ENCODE measurements around the gene PCCB. TPM values are rescaled to one million over a fixed set of nuclear protein-coding genes. Genes with fewer than 3 reads are reported as not detected.

Gene PCCB
- total and polyA plus RNA-seq, 2 donors (not counting 1 experiment from before 2014, with no cell fraction given), result 12.1 to 15.5 TPM

GRCh38 chr3:136283627-136284026 lies 33.5 kb downstream of the PCCB start:
- H2AFZ ChIP-seq (ENCODE audit: insufficient read depth, low read depth, low read length, poor library complexity, severe bottlenecking), result no peak overlapping the region
- ATAC-seq (ENCODE audit: low read depth) (no peak), DNase-seq (no peak)
- H3K27ac Mint-ChIP-seq, result no peak overlapping the region
- H3K4me1 Mint-ChIP-seq, result peaks cover 22% of the 10 kb centered on the region
- no peaks in the 10 kb centered on the region for H3K27me3 ChIP-seq (replicated peaks in 1 of 4; ENCODE audit: control extremely low read depth in 1 of 4, control insufficient read depth in 3 of 4, insufficient read depth in 4 of 4, low read length in 3 of 4)
- intact Hi-C loops (cut with micrococcal nuclease), result no loop called here
- no peaks in the 10 kb centered on the region for H3K27me3 Mint-ChIP-seq
- no peak overlapping the region for H3K4me3 ChIP-seq (ENCODE audit: control extremely low read depth in 1 of 5, extremely low read depth in 1 of 5, insufficient read depth in 1 of 5, low read depth in 2 of 5, low read length in 4 of 5)
- H3K4me1 ChIP-seq (ENCODE audit: control insufficient read depth in 2 of 2, insufficient read depth in 2 of 2, low read length in 2 of 2), result peaks cover 12 to 15% of the 10 kb centered on the region in 2 donors
- H3K4me2 ChIP-seq (replicated peaks; ENCODE audit: low read depth, low read length, poor library complexity, severe bottlenecking), result no peak overlapping the region
- no peaks in the 10 kb centered on the region for H3K79me2 ChIP-seq (ENCODE audit: control insufficient read depth, insufficient read depth, low read length)
- H3K27ac ChIP-seq (ENCODE audit: low read length in 2 of 2), result no peak overlapping the region
- H3K36me3 ChIP-seq (replicated peaks in 1 of 2; ENCODE audit: control extremely low read depth in 1 of 2, control insufficient read depth in 1 of 2, extremely low read depth in 1 of 2, insufficient read depth in 2 of 2, low read length in 1 of 2), result peaks cover 0 to 30% of the 10 kb centered on the region in 2 experiments
- peaks cover 7% of the 10 kb centered on the region for H3K9me3 Mint-ChIP-seq (ENCODE audit: insufficient read depth)
- no peak overlapping the region for H3K4me3 Mint-ChIP-seq
- H3K9ac ChIP-seq (ENCODE audit: low read length), result no peak overlapping the region
- H4K20me1 ChIP-seq (ENCODE audit: control insufficient read depth, insufficient read depth, low read length, poor library complexity, severe bottlenecking), result no peaks in the 10 kb centered on the region
- POLR2A ChIA-PET, result no interaction called here
- H3K9me3 ChIP-seq (ENCODE audit: control extremely low read depth in 1 of 3, control insufficient read depth in 2 of 3, insufficient read depth in 1 of 3, low read length in 2 of 3), result peaks cover 6 to 15% (median 14%) of the 10 kb centered on the region in 3 donors
- TF ChIP-seq EZH2 (IDR thresholded peaks at IDR 0.05; ENCODE audit: borderline replicate concordance, insufficient read depth, low read depth, low read length, poor library complexity, severe bottlenecking), result no peak
- TF ChIP-seq, protein P1, sequence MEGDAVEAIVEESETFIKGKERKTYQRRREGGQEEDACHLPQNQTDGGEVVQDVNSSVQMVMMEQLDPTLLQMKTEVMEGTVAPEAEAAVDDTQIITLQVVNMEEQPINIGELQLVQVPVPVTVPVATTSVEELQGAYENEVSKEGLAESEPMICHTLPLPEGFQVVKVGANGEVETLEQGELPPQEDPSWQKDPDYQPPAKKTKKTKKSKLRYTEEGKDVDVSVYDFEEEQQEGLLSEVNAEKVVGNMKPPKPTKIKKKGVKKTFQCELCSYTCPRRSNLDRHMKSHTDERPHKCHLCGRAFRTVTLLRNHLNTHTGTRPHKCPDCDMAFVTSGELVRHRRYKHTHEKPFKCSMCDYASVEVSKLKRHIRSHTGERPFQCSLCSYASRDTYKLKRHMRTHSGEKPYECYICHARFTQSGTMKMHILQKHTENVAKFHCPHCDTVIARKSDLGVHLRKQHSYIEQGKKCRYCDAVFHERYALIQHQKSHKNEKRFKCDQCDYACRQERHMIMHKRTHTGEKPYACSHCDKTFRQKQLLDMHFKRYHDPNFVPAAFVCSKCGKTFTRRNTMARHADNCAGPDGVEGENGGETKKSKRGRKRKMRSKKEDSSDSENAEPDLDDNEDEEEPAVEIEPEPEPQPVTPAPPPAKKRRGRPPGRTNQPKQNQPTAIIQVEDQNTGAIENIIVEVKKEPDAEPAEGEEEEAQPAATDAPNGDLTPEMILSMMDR (IDR thresholded peaks at IDR 0.05), result no peak
- CTCF ChIA-PET, result no interaction called here
- WGBS (ENCODE audit: insufficient coverage), result no CpG with 5 or more reads among the region's 6 CpGs

- ChIA-PET CTCF (no interaction called here), POLR2A (no interaction called here)
- Histone ChIP-seq H2AFZ (ENCODE audit: insufficient read depth, low read depth, low read length, poor library complexity, severe bottlenecking) (no peak overlapping the region), H4K20me1 (ENCODE audit: control insufficient read depth, insufficient read depth, low read length, poor library complexity, severe bottlenecking) (no peaks in the 10 kb centered on the region), H3K79me2 (ENCODE audit: control insufficient read depth, insufficient read depth, low read length) (peaks cover 4% of the 10 kb centered on the region), H3K4me2 (replicated peaks; ENCODE audit: low read depth, low read length, poor library complexity, severe bottlenecking) (no peak overlapping the region), H3K4me1 (ENCODE audit: control insufficient read depth in 2 of 2, insufficient read depth in 2 of 2, low read length in 2 of 2) (no peaks in the 10 kb centered on the region), H3K9ac (ENCODE audit: low read length) (no peak overlapping the region), H3K4me3 (ENCODE audit: control extremely low read depth in 1 of 5, extremely low read depth in 1 of 5, insufficient read depth in 1 of 5, low read depth in 2 of 5, low read length in 4 of 5) (no peak overlapping the region), H3K36me3 (replicated peaks in 1 of 2; ENCODE audit: control extremely low read depth in 1 of 2, control insufficient read depth in 1 of 2, extremely low read depth in 1 of 2, insufficient read depth in 2 of 2, low read length in 1 of 2) (peaks cover 3 to 24% of the 10 kb centered on the region in 2 experiments), H3K27ac (ENCODE audit: low read length in 2 of 2) (no peak overlapping the region), H3K9me3 (ENCODE audit: control extremely low read depth in 1 of 3, control insufficient read depth in 2 of 3, insufficient read depth in 1 of 3, low read length in 2 of 3) (no peaks in the 10 kb centered on the region), H3K27me3 (replicated peaks in 1 of 4; ENCODE audit: control extremely low read depth in 1 of 4, control insufficient read depth in 3 of 4, insufficient read depth in 4 of 4, low read length in 3 of 4) (no peaks in the 10 kb centered on the region)
- no peak for DNase-seq
- 91% methylated on average over 4 of the region's 5 CpGs for WGBS (ENCODE audit: insufficient coverage)
- no peak overlapping the region for H3K4me3 Mint-ChIP-seq
- TF ChIP-seq, protein P1 (IDR thresholded peaks at IDR 0.05), result no peak
- no peak for TF ChIP-seq EZH2 (IDR thresholded peaks at IDR 0.05; ENCODE audit: borderline replicate concordance, insufficient read depth, low read depth, low read length, poor library complexity, severe bottlenecking)
- H3K27ac Mint-ChIP-seq, result no peak overlapping the region
- peaks cover 3% of the 10 kb centered on the region for H3K4me1 Mint-ChIP-seq
- intact Hi-C loops (cut with micrococcal nuclease), result no loop called here
- no peaks in the 10 kb centered on the region for H3K27me3 Mint-ChIP-seq
- ATAC-seq (ENCODE audit: low read depth), result no peak
- H3K9me3 Mint-ChIP-seq (ENCODE audit: insufficient read depth), result no peaks in the 10 kb centered on the region
Observed at GRCh38 chr3:136291302-136291701, 41.2 kb downstream of the PCCB start.

Data from B cell (primary cell).